HG03139 (cell line): ENCODE data around the gene ANAPC5.

Experiments
- ATAC-seq: cut with Tn5 transposase; IDR thresholded peaks from one replicate; pipeline ENCODE4 v1.9.1; 2021; ENCODE audit not compliant: unreplicated experiment

ANAPC5 gene

DNA sequence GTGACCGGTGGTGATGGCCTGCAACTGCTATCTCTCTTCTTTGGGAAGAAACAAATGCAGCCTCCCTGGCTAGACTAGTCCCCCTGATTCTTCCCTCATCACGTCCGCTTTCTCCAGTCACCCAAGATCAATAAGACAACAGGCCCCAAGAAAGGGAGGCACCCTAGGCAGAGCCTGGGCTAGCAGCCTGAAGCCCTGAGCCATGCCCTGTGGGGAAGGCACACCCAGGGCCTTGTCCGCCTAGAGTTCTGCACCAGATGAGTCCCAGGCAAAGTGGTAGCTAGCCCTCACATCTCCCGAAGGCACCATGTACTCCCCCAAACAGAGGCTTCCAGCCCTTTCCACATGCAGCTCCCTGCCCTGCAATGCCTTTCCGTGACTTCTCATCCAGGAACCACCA lies 90.8 kb downstream of the ANAPC5 start:
- no peak for ATAC-seq

DNA sequence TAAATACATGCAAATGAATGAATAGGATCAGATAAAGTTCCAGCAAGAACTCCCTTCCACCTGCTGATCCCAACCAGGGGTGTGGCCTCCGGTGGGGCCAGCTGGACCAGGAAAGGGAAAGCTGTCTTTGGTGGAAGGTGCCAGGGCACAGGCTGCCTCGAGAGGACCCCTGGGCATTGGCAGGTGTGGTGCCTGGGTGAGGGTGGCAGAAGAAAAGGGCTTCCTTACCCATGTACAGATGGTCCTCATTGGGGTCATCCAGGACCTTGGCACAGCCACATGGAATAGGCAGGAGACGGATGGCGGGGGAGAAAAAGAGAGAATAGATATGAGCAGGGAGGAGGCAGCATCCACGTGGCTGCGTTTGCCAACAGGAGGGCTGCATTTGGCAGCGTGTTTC lies 92.1 kb downstream of the ANAPC5 start:
- no peak for ATAC-seq

DNA sequence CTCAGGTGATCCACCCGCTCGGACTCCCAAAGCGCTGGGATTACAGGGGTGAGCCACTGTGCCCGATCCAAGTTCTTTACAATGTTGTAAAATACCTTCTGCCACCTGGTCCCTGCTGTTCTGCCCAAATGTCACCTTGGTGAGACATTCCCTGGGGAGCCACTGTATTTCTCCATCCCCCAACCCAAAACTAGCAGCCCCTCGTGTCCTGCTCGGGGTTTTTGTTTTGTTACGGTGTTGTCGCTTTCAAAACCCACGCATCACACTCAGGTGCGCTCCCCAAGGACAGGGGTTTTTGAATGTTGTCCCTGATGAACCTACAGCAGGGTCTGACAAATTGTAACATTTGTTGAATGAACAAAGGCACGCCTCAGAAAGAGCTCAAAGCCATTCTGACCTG lies 93.1 kb downstream of the ANAPC5 start:
- ATAC-seq = no peak
